NCI-H345 (cell line): ENCODE results near the gene KRT85.
"Not testable (repeated sequence)": the region's sequence is repeated elsewhere in the genome, so short reads cannot be mapped to it uniquely, and the experiment has no call there.

ENCODE experiments used
- DNase-seq: peaks from one replicate; lab custom pipeline; 2025; lab: John Stamatoyannopoulos, UW

KRT85 gene

DNA sequence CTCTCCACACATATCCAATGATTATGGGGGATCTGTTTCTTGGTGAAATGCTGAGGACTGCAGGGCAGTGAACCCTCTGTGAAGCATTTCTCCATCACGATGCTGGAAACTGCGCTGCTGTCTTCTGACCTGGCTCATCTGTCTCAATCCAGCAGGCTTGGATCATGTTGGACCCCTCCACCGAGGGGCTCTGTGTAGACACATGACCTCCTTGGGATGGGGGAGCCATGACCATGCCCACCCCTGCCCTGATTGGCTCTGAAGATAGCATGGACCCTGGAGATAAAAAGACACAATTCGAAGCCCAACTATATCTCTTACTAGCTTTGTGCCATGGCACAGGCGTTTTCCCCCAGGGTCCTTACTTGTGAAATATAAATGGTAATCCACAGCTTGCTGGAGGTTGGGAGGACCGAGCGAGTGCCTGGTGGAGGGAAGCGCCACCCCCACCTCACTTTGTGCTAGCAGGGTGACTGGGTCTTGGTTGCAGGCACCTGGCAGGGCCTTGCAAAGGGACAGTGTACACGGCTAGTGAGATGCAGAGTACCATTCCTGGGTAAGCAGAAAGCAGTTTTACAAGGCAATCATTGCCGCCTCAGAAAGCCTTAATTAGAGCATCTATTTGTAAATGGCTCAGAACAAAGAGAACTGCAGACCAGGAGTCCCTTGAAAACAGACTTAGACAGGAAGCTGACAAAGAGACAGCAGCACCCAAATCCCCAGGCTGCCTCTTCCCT is 43.7 kb downstream of the KRT85 start:
- no peak for DNase-seq

DNA sequence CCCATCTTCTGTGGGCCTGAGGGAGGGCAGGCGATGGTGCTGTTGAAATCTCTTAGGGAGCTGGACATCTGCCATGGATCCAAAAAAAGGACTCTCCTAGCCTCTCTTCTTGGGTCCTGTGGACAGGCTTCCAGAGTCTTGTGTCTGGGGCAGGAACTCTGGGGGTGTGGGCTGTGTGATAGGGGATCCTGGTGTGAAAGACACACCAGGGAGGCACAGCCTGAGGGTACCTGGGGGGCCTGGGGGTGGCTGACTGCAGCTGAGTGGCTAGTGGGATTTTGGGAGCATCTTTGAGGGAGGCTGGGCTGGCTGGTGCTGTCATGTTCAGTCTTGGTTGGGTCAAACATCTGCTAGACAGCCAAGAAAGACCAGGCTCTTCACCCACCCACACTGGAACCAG is 44.3 kb downstream of the KRT85 start:
- no peak for DNase-seq

DNA sequence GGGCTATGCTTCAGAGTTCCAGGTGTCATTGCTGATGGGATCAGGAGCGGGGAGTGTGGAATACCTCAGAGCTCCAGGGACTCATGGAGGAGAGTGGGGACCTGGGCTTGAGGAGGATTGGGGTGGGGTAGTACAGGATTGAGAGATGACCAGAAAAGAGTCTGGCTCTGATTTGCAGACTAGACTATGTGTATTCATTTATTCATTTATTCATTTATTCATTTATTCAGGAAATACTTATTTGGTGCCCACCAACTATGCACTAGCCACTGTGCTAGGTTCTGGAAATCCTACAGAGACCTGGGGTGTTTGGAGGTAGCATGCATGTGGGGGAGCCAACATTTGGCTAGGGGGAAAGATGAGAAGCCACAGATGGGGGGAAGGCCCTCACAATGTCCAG is 45.2 kb downstream of the KRT85 start:
- no peak for DNase-seq

DNA sequence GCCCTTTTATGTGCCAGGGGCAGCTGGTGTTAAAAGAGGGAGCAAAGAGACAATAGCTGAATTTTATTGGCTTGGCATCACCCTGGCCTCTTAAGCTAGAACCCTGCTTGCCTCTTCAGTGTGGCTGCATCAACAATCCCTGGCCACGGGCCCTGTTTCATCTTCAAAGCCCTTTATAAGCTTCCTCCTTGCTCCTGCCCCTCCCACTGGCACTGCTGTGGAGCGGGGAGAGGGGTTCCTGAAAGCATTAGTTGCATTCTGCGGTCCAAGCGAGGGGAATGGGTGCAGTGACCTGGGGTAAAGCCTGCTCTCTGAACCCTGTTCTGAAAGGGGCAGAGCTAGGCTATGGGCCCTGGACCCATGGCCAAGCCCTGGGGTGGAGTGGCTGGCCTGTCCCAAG is 45.9 kb downstream of the KRT85 start:
- DNase-seq = peak; percentile 61

DNA sequence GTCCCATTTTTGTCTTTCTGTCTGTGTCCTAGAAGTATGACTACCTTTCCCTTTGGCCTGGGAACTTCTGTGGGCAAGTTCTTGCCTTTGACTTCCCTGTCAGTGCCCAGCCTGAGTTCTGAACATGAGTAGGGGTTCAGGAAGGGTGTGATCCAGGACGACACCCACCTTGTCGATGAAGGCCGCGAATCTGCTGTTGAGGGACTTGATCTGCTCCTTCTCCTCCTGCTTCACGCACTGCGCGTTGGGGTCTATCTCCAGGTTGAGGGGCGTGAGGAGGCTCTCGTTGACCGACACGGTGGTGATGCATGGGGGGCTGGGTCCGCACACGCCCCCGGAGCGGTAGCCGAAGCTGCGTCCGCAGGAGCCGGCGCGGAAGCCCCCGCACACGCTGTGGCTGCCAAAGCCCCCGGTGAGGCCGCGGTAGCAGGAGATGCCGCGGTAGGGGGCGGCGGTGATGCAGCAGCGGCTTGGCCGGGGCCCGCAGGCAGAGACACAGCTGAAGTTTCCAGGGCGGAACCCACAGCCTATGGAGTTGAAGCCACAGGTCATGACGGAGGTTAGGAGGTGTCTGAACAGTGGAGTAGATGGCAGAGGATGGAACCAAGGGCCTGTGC is 46.4 kb downstream of the KRT85 start, which contains the start of gene KRT83:
KRT83 (minus strand) TSS at position 615 of the 617 bp plus-strand sequence; CDS start at position 552, 63 bp downstream.
- DNase-seq = no peak

DNA sequence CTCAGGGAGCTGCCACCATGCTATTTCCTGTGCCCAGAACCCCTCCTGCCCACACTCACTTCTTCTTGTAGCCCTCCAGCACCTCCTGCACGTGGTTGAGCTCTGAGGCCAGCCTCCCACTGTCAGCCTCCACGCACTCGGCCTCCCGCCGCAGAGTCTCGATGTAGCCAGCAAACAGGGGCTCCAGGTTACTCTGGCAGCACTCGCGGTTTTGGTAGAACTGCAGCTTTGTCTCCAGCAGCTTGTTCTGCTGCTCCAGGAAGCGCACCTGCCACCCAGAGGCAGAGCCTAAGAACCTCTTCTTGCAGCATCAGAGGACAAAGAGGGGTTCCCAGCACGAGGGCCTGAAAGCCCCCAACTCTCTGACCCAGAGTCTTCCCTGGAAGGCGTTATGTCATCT is 48.2 kb downstream of the KRT85 start:
- DNase-seq = peak; percentile 39

DNA sequence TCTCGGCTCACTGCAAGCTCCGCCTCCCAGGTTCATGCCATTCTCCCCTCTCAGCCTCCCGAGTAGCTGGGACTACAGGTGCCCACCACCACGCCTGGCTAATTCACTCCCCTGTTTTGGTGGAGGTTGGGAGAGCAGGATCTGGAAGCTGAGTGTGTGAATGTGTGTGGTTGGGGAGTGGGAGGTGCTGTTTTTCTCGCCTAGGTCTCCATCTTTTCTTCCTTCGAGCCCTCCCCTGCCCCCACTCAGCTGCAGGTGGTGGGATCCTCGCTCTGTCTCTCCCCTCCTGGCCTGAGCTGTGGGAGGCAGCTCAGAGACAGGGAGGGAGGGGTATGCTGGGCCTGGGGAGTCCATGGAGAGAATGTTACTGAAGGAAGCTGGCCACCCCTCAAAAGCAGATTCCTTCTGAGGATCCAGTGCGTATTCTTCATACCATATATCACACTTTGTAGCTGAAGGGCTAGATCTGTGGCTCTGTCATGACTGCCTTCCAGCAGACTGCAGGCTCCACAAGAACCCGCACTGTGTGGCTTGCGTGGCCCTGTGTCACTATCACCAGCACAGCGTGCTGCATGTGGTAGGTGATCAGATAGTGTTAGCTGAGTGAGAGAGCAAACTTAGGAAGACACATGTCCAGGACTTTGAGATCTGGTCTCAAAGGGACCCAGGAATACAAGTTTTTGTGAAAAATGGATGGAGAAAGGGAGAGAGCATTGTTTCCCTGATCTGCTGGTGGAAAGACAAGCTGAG is 48.9 kb downstream of the KRT85 start:
- DNase-seq = no peak

DNA sequence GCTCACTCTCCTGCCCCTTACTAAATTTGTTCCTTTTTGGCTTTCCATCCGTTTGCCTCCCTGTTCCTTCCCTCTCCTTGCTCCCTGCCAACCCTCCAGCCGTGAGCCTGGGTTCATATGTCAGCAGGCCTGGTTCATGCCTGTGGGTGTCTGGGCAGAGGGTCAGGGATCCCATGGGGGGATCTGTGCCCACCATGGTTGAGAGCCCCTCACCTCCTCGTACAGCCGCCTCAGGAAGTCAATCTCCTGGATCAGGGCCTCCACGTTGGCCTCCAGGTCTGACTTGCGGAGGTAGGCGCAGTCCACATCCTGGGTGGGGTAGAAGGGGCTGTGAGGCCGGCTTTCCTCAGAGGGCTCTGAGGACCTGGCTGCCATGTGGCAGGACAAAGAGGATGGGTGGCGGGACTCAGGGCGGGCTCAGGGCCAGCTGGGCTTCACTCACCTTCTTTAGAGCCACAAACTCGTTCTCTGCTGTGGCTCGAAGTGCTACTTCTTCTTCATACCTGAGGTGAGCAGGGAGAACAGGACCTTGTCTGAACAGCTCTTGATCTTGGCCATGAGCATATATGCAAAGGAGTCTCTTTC is 49.7 kb downstream of the KRT85 start:
- DNase-seq = no peak

DNA sequence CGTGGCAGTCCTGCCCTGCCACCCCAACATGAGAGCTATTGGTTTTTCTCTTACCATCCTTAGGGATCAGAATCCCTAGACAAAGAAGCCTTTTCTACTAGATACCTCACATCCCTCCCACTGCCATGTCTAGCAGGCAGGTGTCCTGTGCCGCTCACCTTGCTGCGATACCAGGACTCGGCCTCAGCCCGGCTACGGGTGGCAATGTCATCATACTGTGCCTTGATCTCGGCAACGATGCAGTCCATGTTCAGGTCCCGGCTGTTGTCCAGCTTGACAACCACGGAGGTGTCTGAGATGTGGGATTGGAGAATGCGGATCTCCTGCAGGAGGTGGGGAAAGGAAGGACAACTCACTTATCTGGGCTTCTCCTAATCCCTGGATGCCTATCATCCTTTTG is 50.6 kb downstream of the KRT85 start:
- DNase-seq = no peak

DNA sequence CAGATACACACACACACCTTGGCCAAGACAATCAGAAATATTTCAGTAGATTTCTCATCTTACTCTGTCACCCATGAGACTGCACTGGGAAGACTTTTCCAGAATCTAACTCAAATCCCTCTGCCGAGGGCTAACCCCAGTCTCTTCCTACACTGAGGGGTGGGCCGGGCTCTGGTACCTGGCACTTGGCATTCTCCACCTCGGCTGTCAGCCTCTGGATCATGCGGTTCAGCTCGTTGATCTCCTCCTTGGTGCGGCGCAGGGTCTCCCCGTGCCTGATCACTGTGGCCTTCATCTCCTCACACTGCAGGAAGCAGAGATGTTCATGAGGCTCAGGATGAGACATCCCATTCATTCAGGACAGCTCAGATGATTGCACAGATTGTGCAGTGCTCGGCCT is 51.0 kb downstream of the KRT85 start:
- DNase-seq = no peak

DNA sequence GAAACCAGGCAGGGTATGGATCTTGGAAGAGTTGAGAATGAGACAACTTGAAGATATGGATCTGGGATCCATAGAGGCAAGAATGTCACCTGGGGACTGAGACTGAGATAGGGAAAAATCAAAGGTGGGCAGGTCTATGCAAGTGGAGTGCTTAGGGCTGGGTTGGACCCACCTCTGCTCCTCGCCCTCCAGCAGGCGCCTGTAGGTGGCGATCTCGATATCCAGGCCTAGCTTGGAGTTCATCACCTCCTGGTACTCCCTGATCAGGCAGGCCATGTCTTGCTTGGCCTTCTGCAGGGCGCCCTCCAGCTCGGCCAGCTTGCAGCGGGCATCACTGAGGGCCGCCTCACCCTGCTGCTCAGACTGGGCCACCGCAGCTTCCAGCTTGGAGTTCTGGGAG is 51.6 kb downstream of the KRT85 start:
- DNase-seq = not testable (repeated sequence)

DNA sequence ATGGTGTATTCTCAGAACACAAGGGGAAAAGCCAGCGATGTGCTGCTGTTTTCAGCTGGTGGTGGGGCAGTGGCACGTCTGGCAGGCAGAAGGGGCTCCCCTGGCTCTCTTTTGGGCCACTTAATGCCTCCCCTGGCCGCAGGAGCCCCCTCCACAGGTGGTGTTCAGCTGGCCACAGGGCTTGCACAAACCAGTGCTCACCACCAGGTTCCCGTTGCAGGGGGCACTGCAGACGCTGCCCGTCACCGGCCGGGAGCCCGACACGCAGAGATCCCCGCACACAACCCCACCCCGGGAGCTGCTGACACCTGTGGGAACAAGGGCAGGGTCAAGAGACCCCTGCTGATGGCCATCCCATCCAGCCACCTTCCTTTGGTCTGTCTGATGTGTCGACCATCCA is 52.8 kb downstream of the KRT85 start:
- DNase-seq = no peak

DNA sequence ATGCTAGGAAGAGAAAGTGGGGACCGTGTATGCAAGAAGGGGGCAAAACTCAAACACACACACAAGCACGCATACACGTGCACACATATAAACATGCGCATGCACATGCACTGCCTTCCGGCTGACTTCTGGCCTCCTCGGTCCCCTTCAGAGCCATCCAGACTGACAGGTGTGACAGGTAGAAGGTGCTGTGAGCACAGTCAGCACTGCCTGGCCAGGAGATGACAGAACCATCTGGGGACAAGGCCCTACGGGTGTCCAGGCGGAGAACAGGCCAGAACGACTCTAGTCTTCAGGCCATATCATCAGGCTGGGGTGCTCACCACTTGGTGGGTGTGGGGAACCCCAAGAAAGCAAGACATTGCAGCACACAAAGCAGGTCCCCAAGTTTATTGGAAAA is 53.4 kb downstream of the KRT85 start:
- DNase-seq = no peak

DNA sequence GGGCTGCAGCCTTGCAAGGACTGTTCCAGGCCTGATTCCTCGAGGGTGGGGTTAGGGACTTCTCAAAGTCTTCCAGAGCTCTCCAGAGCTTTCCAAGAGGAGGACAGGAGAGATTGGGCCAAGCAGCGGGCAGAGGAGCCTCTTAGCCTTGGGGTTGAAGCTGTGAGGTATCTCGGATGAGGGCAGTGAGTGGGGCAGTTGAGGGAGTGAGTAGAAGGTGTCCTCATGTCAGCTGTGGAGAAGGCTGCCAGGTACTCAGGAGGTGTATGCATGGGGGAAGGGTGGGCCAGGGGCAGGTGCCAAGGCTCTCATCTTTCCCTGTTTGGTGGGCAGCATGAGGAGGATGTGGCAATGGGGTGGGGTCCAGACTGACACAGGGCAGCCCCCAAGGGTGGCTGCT is 53.8 kb downstream of the KRT85 start:
- no peak for DNase-seq

DNA sequence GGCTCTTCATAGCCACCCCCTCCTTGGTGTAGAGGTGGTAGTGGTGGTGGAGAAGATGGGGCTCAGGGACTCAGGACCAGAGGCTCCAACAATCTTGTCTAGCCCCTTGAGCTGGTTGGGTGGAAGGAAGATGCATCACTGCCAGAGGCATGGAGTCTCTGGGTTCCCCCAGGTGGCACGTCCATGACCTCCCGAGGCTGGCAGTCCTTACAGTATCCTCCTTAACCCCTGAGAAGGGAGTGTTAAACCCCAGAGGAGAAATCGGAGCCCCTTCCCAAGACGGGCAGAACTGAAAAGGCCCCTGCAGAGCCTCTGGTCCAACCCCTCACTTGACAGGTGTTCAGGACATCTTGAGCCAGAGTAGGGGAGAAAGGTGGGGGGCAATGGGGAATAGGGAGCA is 55.2 kb downstream of the KRT85 start:
- no peak for DNase-seq

DNA sequence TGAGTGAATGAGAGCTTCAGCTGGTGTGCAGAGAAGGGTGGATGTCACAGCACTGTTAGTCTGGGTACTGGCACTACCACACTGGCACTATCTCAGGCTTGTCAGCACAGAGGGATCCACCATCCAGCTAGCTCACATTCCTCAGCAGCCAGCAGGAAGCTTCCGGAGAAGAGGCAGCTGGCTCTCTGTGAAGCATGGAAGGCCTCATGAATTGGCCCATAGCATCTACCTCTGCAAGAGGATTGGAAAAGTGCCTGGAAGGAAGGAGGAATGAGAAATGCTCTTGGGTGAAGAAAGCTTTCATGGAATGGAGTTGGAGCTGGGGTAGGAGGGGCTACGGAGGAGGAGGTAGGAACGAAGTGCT is 56.0 kb downstream of the KRT85 start:
- no peak for DNase-seq

DNA sequence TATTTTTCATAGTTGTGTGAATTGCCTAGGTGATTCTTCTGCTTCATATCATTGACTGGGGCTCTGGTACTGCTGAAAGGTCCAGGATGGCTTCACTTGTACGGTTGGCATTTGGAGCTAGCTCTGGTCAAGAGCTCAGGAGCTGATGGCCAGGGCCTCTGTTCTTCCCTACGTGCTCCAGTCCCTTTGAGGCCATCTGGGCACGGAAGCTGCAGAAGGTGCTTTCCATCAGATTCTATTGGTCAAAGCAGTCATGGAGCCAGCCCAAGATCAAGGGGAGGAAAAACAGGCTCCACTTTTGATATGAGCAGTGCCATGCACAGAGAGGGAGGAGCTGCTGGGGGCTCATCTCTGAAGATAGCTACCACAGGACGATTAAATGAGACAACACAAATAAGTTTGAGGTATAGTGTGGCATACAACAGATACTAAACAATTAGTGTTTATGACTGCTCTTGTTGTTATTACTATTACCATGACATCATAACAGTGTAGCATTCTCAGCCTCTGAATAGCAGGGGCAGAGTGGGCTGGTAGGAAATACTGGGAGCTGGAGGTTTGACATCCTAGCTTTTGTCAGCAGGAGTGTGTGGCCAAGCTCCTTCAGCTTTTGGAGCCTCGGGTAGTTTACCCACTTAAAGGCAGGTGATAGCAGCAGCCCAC is 56.5 kb downstream of the KRT85 start:
- DNase-seq = peak; percentile 67
